Activated naive CD4-positive, alpha-beta T cell treated with anti-CD3 and anti-CD28 coated beads, Interleukin-2, amount 50 U/mL, for 24 hours (primary cell): Measurements from ENCODE around the gene IFNA6.
"Not testable (repeated sequence)": the region's sequence is repeated elsewhere in the genome, so short reads cannot be mapped to it uniquely, and the experiment has no call there.

ENCODE experiments used
- H3K27ac Mint-ChIP-seq: one replicate; pipeline ENCODE4 v1.8.0; 2021; ENCODE audit warnings: mild to moderate bottlenecking, mixed read lengths
- H3K27me3 Mint-ChIP-seq: one replicate; pipeline ENCODE4 v1.8.0; 2021; ENCODE audit warnings: mixed read lengths
- H3K36me3 Mint-ChIP-seq: one replicate; pipeline ENCODE4 v1.8.0; 2021; ENCODE audit warnings: mixed read lengths
- H3K4me1 Mint-ChIP-seq: one replicate; pipeline ENCODE4 v1.8.0; 2021; ENCODE audit warnings: mixed read lengths
- H3K4me3 Mint-ChIP-seq: one replicate; pipeline ENCODE4 v1.8.0; 2021; ENCODE audit warnings: mild to moderate bottlenecking, mixed read lengths
- H3K9me3 Mint-ChIP-seq: one replicate; pipeline ENCODE4 v1.8.0; 2021; ENCODE audit warnings: mixed read lengths

The IFNA6 gene

DNA sequence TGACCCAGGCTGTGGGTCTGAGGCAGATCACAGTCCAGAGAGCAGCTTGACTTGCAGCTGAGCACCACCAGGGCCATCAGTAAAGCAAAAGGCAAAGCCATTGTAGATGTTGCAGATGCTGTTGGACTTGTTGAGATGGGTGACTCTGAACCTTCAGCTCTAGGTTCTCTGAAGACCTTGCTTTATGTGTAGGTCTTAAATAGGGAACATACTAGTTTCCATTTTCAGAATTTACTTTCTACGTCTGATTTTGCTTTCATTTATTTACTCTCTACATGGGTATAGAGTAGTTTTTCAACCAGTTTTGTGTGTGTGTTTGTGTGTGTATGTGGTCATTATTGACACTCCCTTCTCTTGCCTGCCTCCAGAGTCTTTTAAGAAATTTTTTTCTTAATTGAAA lies at the start of gene IFNA6:
IFNA6 (minus strand) TSS at position 101 of the 400 bp plus-strand sequence; CDS start at position 101, 0 bp downstream.
- Mint-ChIP-seq H3K4me3 (no peak within 1 kb of the TSS), H3K27me3 (peaks cover 7% of the 10 kb centered on the region), H3K4me1 (no peaks in the 10 kb centered on the region), H3K36me3 (peaks cover 3% of the 10 kb centered on the region), H3K27ac (no peak within 1 kb of the TSS), H3K9me3 (peaks cover 6% of the 10 kb centered on the region)

DNA sequence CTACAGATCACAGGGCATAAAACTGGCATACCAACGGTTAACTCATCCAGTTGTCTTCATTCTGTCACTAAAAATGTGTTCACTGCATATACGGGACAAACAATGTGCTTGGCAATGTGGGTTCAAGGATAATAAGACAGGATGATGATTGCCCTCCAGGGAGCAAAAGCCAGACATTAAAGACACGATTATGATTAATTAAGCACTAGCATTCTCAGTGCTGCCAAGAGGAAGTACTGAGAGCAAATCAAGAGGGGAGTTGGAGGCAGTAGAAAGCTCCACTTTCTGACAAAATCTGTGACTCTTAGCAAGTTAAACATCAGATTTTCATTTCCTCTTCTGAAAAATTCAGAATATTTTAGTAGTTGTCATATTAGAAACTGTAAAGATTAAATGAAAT lies 49.3 kb upstream of the IFNA6 start:
- Mint-ChIP-seq H3K36me3 (no peaks in the 10 kb centered on the region), H3K27ac (no peak overlapping the region), H3K27me3 (peaks cover 43% of the 10 kb centered on the region), H3K9me3 (no peaks in the 10 kb centered on the region), H3K4me3 (no peak overlapping the region), H3K4me1 (peaks cover 23% of the 10 kb centered on the region)

DNA sequence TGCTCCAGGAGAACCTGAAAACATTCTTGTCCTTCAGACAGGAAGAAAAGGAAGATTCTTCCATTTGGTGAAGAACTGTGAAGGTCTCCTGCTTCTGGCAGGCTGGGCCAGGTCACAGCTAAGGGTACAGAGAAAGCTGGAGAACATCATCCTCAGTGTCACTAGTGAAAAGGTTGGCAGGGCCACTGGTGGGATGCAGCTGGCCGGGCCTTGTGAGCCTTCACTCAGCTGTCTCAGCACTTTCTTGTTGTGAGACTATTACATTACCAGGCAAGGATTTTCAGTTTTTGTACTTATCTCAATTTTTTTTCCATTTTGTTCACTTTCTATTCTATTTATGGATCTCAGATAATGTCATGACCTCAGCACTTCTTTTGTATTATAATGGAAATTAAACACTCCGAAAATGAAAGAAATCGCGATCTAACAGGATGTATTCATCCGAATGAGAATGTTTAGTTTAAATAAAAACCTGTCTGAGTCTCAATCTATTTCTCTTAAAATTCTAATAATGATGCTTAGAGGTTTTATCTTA lies 48.3 kb upstream of the IFNA6 start:
- H3K27ac Mint-ChIP-seq, result no peak overlapping the region
- peaks cover 23% of the 10 kb centered on the region for H3K4me1 Mint-ChIP-seq
- H3K9me3 Mint-ChIP-seq, result no peaks in the 10 kb centered on the region
- H3K4me3 Mint-ChIP-seq, result no peak overlapping the region
- H3K27me3 Mint-ChIP-seq, result peaks cover 40% of the 10 kb centered on the region
- H3K36me3 Mint-ChIP-seq, result no peaks in the 10 kb centered on the region

DNA sequence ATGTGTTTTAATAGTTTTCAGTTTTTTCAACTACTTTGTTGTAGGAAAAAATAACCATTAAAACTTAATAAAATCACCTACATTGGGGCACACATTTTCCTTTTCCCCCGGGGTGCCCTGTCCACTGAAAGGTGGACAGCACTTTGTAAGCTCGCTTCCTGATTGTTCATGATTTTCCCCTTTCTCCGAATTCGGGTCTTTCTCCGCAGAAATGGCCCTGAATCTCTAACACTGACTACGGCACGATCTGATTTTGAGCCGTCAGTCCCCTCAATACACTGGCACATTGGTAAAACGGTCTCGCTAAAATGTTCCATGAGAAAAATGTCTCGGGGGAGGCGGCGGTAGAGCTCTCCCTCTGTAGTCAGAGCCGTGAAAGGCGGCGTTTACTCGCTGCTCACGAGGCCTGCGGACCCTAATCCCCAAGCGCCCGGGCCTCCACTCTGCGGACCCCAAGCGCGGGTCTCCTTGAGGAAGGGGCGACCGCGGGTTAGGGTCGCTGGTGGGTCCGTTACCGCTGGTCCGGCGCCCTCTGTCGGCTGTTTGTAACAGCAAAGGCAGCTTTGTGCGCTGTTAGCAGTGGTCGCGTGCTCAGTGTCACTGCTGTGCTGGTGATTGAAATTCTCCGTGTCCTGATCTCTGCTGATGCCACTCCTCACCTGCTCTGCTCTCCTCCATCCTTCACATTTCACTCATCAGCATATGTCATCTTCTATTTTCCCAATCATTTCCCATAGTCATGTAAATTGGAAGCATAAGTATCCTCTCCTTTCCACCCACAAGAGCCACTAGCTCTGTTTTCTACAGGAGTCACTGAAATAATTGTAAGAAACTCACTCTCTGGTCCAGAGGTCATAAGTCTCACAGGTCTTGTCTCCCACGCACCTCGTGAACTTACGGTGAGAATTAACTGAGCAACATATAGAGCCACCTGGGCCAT lies 45.4 kb upstream of the IFNA6 start:
- Mint-ChIP-seq H3K4me1 (peaks cover 16% of the 10 kb centered on the region), H3K9me3 (no peaks in the 10 kb centered on the region), H3K4me3 (peak overlapping the region; percentile 83), H3K36me3 (no peaks in the 10 kb centered on the region), H3K27ac (no peak overlapping the region), H3K27me3 (peaks cover 36% of the 10 kb centered on the region)

DNA sequence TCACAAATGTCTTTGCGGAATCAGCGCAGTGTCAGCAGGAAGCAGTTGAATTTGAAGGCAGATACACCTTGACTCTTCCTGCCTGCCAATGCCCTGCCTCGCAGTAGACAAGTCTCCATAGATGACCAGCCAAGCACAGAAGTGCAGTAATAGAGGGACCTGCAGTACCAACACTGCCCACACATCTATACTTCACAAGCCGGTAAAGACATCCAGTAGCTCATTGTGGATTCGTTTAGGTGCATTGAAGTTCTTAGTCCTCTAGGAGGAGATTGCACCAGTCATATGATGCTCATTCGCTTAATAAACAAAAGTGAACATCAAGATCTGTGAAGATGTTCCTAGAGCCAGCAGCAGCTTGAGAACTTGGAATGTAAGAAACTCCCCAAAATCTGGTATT lies 41.6 kb upstream of the IFNA6 start:
- H3K4me3 Mint-ChIP-seq, result no peak overlapping the region
- H3K9me3 Mint-ChIP-seq, result no peaks in the 10 kb centered on the region
- H3K36me3 Mint-ChIP-seq, result no peaks in the 10 kb centered on the region
- peaks cover 12% of the 10 kb centered on the region for H3K4me1 Mint-ChIP-seq
- H3K27ac Mint-ChIP-seq, result no peak overlapping the region
- peaks cover 33% of the 10 kb centered on the region for H3K27me3 Mint-ChIP-seq

DNA sequence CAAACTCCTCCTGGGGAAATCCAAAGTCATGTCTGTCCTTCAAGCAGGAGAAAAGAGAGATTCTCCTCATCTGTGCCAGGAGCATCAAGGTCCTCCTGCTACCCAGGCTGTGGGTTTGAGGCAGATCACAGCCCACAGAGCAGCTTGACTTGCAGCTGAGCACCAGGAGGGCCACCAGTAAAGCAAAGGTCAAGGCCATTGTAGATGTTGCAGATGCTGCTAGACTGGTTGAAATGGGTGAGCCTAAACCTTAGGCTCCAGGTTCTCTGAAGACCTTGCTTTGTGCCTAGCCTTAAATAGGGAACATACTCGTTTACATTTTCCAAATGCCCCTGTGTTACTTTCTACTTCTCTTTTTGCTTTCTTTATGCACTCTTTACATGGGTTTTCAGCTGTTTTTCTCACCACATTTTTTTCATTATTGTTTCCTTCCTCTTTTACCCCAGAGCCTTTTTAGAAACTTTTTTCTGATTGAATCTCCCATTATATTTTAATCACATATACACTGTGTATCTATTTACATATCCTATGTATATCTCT lies 34.5 kb upstream of the IFNA6 start, which contains the start of gene IFNA2:
IFNA2 (minus strand) TSS at position 268 of the 540 bp plus-strand sequence; CDS start at position 199, 69 bp downstream.
- no peaks in the 10 kb centered on the region for H3K9me3 Mint-ChIP-seq
- H3K27me3 Mint-ChIP-seq, result peaks cover 34% of the 10 kb centered on the region
- peaks cover 11% of the 10 kb centered on the region for H3K4me1 Mint-ChIP-seq
- no peaks in the 10 kb centered on the region for H3K36me3 Mint-ChIP-seq
- H3K4me3 Mint-ChIP-seq, result no peak within 1 kb of the TSS
- H3K27ac Mint-ChIP-seq, result no peak within 1 kb of the TSS

DNA sequence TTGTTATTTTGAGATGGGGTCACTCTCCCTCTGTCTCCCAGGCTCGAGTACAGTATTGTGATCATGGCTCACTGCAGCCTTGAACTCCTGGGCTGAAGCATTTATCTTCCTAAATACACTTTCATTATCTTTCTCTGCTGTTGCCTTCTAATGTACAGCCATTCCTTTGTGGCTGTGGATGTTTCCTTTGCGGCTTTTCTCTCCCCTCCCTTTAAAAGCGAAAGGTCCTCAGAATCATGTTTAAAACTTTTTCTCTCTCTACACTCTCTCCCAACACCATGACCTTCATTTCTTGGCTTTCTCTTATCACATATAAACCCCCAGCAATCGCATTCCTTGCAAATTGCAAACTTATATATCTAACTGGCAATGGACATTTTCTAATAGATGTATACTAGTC lies 32.9 kb upstream of the IFNA6 start:
- H3K27ac Mint-ChIP-seq, result peak overlapping the region; percentile 20
- peaks cover 11% of the 10 kb centered on the region for H3K4me1 Mint-ChIP-seq
- peaks cover 32% of the 10 kb centered on the region for H3K27me3 Mint-ChIP-seq
- no peak overlapping the region for H3K4me3 Mint-ChIP-seq
- no peaks in the 10 kb centered on the region for H3K9me3 Mint-ChIP-seq
- H3K36me3 Mint-ChIP-seq, result no peaks in the 10 kb centered on the region

DNA sequence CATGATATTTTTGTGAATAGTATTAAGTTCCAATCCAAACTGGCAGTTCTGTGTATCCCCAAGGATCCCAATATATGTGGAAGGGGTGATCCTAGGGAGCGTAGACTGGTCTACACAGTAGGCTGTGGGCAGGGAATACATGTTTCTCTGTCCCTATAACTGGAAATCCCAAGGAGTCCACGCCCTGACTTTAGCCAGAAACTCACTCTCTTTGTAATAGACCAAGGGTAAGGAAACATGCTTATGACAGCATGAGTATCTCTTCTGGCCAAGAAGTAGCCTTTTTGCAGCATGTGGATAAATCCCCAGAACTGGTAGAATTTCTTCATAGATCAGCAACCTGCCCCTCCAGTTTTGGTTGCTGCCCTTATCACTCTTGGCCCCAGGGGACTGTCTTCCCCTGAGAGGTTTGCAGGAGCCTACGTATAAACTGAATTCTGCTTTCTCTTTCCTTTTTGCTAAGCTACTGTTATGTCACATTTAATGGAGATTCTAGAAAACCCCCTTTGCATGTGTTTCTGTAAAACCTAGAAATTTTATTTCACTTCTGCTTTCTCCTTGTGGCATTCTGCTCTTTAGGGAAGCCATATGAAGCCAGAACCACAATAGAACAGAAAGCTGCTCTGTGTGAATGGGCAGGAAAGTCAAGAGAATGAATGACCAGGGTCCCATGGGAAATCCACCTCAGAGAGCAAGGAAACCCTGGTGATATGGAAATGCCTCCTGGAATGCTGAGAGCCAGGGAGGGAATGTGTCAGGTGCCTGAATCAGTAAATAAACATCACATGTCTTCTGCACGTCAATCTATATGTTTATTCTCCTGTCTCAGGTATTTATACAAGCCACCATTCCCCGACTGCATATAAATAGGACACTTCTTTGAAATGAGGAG lies 31.0 kb upstream of the IFNA6 start:
- Mint-ChIP-seq H3K27me3 (peaks cover 33% of the 10 kb centered on the region), H3K4me1 (peaks cover 11% of the 10 kb centered on the region), H3K36me3 (no peaks in the 10 kb centered on the region), H3K27ac (peak overlapping the region; percentile 35), H3K4me3 (no peak overlapping the region), H3K9me3 (no peaks in the 10 kb centered on the region)

DNA sequence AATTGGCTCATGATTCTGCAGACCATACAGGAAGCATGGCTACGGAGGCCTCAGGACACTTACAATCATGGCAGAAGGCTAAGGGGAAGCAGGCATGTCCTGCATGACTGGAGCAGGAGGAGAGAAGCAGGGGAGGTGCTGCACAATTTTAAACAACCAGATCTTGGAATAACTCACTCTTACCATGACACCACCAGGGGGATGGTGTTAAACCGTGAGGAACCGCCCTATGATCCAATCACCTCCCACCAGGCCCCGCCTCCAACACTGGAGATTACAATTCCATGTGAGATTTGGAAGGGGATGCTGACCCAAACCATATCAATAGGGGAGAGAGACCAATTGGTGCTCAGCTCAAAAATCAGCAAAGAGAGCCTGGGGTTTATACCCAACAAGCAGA lies 20.8 kb upstream of the IFNA6 start:
- not testable (repeated sequence) for H3K36me3 Mint-ChIP-seq, H3K4me3 Mint-ChIP-seq, H3K27ac Mint-ChIP-seq, H3K4me1 Mint-ChIP-seq
- peaks cover 18% of the 10 kb centered on the region for H3K27me3 Mint-ChIP-seq
- peaks cover 10% of the 10 kb centered on the region for H3K9me3 Mint-ChIP-seq

DNA sequence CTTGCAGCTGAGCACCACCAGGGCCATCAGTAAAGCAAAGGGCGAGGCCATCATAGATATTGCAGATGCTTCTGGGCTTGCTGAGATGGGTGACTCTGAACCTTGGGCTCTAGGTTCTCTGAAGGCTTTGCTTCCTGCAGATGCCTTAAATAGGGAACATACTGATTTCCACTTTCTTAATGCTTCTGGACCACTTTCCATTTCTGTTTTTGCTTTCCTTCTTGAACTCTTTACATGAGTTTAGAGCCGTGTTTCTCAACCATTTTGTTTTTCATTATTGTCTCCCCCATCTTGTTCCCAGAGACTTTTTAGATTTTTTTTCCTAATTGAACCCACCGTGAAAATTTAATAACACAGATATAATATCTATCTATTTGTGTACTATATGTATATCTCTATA lies 17.3 kb upstream of the IFNA6 start, which contains the start of gene IFNA13:
IFNA13 (minus strand) TSS at position 101 of the 400 bp plus-strand sequence; CDS start at position 54, 47 bp downstream.
- Mint-ChIP-seq H3K9me3 (no peaks in the 10 kb centered on the region), H3K36me3 (no peaks in the 10 kb centered on the region), H3K27me3 (peaks cover 12% of the 10 kb centered on the region), H3K4me1 (no peaks in the 10 kb centered on the region), H3K4me3 (no peak within 1 kb of the TSS), H3K27ac (no peak within 1 kb of the TSS)

DNA sequence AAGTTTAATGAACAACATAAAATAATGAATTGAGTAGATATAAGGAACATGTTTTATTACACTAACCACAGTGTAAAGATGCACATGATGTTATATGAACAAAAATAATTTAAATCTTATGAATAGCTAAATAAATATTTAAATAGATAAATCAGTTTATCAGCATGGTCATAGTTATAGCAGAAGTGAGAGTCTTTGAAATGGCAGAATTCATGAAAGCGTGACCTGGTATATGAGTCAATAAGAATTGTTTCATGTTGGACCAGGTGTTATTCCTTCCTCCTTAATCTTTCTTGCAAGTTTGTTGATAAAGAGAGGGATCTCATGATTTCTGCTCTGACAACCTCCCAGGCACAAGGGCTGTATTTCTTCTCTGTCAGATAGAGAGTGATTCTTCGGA lies 16.5 kb upstream of the IFNA6 start:
- H3K4me3 Mint-ChIP-seq, result not testable (repeated sequence)
- H3K27me3 Mint-ChIP-seq, result peaks cover 11% of the 10 kb centered on the region

DNA sequence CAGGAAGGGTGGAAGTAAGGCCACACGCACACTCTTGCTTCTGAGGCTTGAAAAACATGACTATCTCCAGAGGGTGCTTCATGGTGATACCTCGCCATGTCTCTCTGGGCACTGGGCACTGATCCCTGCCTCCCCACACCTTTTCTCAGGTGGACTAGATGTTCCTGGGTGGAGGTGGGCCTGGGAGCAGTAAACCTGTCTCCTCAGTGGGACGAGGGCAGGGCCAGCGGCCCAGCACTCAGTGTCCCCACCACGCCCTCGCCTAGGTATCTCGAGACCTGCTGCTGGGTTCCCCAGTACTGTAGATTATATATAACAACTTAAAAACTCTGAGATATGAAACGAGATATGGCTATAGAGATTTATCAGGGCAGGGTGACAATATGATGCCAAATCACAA lies 11.6 kb upstream of the IFNA6 start:
- Mint-ChIP-seq H3K9me3 (no peaks in the 10 kb centered on the region), H3K36me3 (peaks cover under 1% of the 10 kb centered on the region), H3K4me1 (peaks cover 16% of the 10 kb centered on the region), H3K4me3 (no peak overlapping the region), H3K27me3 (peaks cover 5% of the 10 kb centered on the region), H3K27ac (no peak overlapping the region)

More for the DNA sequence above, 16.5 kb upstream of the IFNA6 start:
- not testable (repeated sequence) for H3K27ac Mint-ChIP-seq, H3K9me3 Mint-ChIP-seq, H3K36me3 Mint-ChIP-seq, H3K4me1 Mint-ChIP-seq

DNA sequence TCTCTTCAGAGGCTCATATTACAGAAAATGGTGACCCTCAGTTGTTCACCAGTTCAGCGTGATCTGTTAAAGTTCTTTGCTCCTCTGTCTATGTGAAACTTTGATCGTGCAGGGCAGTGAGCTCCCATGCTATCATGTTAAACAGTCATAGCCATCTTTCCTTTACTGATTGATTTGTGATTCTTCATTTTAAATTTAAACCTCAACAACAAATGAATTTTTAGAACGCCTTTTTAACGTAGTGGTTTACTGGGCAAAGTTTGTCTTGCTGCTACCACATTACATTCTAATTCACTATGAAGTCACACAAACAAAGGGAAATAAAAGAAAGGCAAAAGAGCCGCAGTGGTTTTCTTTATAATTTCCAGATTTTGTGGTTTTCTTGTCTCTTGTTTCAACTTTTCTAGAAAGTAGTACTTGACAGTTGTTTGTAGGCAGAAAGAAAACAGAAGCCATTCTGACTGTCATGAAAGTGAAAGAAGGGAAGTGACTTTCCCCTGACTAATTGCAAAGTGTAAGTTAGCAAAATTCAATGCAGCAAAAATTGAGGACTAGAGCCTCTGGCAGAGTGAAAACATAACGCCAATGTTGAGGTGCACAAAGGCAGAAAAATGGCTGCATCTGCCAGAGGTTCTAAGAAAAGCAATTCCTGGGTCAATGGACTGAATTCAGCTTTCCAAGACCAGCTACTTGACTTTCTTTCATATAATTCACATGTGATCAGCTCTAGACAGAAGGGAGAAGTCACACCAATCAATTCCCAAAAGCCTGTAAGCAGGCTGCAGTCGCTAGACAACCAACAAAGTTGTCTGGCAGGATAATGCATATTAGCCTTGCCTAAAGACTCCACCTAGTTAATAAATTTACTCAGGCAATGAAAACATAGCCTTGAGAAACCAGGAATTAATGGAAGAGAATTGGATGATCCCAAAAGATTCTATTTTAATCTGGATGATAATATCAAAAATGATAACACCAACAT lies 7.1 kb upstream of the IFNA6 start:
- Mint-ChIP-seq H3K4me1 (peaks cover 21% of the 10 kb centered on the region), H3K27ac (peak overlapping the region; percentile 88), H3K36me3 (peaks cover 4% of the 10 kb centered on the region), H3K4me3 (peak overlapping the region; percentile 83), H3K27me3 (peaks cover 4% of the 10 kb centered on the region), H3K9me3 (peaks cover 6% of the 10 kb centered on the region)

DNA sequence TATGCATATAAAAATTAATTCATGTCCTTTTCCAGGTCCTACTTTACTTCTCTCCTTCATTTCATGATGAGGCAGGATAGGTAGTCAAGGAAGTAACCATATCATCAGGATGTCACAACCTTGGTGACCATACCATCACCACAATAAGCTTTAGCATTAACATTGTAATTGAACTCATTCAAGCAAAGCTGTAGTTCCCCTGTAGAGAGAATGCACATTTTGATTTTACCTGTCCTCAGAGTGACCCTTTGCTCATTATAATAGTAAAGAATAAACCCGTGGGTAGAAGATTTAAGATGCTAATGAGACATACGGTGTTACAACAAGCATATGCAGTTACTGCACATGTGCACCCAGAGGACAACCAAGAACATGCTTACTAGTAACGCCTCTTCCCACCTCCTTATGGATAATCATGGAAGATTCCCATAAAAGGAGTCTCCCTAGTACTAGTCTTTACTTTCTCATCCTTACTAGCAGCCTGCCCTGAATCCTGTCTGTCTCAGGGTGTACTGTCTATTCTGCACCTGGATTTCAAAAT lies 2.2 kb downstream of the IFNA6 start:
- H3K36me3 Mint-ChIP-seq, result peaks cover under 1% of the 10 kb centered on the region
- peaks cover 7% of the 10 kb centered on the region for H3K27me3 Mint-ChIP-seq
- no peak overlapping the region for H3K27ac Mint-ChIP-seq
- H3K4me3 Mint-ChIP-seq, result no peak overlapping the region
- H3K9me3 Mint-ChIP-seq, result no peaks in the 10 kb centered on the region
- H3K4me1 Mint-ChIP-seq, result no peaks in the 10 kb centered on the region
